Left kidney (tissue), 8 donors: ENCODE measurements around the gene NDUFV2. TPM values are rescaled to one million over a fixed set of nuclear protein-coding genes. Genes with fewer than 3 reads are reported as not detected.

Experiments used
- DNase-seq: peaks from one replicate; pipeline ENCODE4 v3.0.0-alpha.2; 2013
- long read RNA-seq, 8 donors: transcript quantifications; one replicate each; lab custom pipeline, GENCODE V29; 2026
- polyA plus RNA-seq: library from polyadenylated mRNA; unstranded; fragments of 120-200 nt; gene quantifications from one replicate; pipeline ENCODE4 v1.2.1, GENCODE V29; 2013; ENCODE audit not compliant: insufficient read length

Gene NDUFV2
- polyA plus RNA-seq: 131 TPM
- long read RNA-seq, donor 1, transcript NDUFV2-201 (8 exons, 930 nt): major isoform, 86 of 94 reads
- long read RNA-seq, donor 1, partial matches to known transcripts: 5 of 94 reads
- long read RNA-seq, donor 1, other reads (novel, unspliced or antisense): 0 of 94 reads
- long read RNA-seq, donor 2, transcript NDUFV2-201 (8 exons, 930 nt): major isoform, 75 of 90 reads
- long read RNA-seq, donor 2, partial matches to known transcripts: 15 of 90 reads
- long read RNA-seq, donor 2, other reads (novel, unspliced or antisense): 0 of 90 reads
- long read RNA-seq, donor 3, transcript NDUFV2-201 (8 exons, 930 nt): major isoform, 68 of 92 reads
- long read RNA-seq, donor 3, partial matches to known transcripts: 24 of 92 reads
- long read RNA-seq, donor 3, other reads (novel, unspliced or antisense): 0 of 92 reads
- long read RNA-seq, donor 4, transcript NDUFV2-201 (8 exons, 930 nt): major isoform, 7 of 7 reads
- long read RNA-seq, donor 4, partial matches to known transcripts: 0 of 7 reads
- long read RNA-seq, donor 4, other reads (novel, unspliced or antisense): 0 of 7 reads
- long read RNA-seq, donor 5, transcript NDUFV2-201 (8 exons, 930 nt): major isoform, 193 of 195 reads
- long read RNA-seq, donor 5, partial matches to known transcripts: 0 of 195 reads
- long read RNA-seq, donor 5, other reads (novel, unspliced or antisense): 0 of 195 reads
- long read RNA-seq, donor 6, transcript NDUFV2-201 (8 exons, 930 nt): major isoform, 95 of 103 reads
- long read RNA-seq, donor 6, partial matches to known transcripts: 7 of 103 reads
- long read RNA-seq, donor 6, other reads (novel, unspliced or antisense): 0 of 103 reads
- long read RNA-seq, donor 7, transcript NDUFV2-201 (8 exons, 930 nt): major isoform, 121 of 165 reads
- long read RNA-seq, donor 7, partial matches to known transcripts: 42 of 165 reads
- long read RNA-seq, donor 7, other reads (novel, unspliced or antisense): 0 of 165 reads
- long read RNA-seq, donor 8, transcript NDUFV2-201 (8 exons, 930 nt): major isoform, 34 of 34 reads
- long read RNA-seq, donor 8, partial matches to known transcripts: 0 of 34 reads
- long read RNA-seq, donor 8, other reads (novel, unspliced or antisense): 0 of 34 reads

DNA sequence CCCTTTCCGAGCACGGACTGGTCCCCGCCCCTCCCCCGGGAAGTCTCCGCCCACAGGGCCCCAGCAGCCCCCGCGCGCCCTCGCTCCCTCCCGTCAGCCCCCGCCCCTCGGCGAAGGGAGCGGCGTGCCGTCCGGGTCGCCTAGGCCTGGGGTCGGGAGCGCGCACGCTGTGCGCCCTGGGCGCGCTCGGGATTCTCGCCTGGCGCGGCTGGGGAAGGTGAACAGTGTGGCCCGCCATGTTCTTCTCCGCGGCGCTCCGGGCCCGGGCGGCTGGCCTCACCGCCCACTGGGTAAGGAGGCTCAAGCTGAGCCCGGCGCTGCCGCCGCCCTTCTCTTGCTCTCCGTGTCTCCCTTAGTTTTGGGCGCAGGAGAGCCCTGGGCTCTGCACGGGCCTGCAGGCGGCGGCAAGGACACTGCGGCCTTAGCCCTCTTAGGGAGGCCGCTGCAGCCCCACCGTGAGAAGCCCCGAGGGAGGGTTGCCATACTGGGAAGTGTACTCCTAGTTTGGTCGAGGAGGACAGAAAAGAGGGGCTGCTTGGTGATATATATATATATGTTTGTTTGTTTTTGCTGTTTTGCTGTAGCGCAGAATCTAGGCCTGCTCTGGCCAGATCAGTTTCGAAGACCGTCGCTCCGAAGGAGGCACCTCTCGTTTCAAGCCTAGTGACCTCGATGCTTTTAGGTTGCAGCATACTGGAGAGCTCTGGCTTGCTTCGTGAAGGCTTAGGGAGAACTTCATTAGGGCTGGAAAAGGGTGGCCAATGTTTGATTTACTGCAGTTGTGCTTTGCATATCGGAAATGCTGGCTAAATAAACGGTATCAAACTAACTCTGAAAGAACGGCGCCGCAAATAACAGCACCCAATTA lies at the start of gene NDUFV2:
NDUFV2 (plus strand) TSS at position 192 of the 868 bp plus-strand sequence; CDS start at position 237, 45 bp downstream.
- peak; percentile 96 for DNase-seq

DNA sequence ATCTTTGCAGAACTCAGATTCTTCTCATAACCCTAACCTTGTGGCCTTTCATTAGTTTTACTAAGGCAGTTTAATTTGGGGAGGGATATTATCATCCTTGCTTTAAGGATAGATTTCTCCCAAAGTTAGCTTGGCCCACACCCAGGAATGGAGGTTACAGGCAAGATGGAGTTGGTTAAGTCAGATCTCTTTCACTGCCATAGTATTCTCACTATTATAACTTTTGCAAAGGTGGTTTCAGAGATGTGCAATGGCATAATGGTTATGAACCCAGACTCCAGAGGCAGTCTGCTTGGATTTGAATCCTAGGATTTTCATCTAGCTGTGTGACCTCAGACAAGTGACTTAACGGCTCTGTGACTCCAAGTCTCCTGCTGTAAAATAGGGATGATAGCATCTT lies 48.7 kb upstream of the NDUFV2 start:
- DNase-seq: no peak

DNA sequence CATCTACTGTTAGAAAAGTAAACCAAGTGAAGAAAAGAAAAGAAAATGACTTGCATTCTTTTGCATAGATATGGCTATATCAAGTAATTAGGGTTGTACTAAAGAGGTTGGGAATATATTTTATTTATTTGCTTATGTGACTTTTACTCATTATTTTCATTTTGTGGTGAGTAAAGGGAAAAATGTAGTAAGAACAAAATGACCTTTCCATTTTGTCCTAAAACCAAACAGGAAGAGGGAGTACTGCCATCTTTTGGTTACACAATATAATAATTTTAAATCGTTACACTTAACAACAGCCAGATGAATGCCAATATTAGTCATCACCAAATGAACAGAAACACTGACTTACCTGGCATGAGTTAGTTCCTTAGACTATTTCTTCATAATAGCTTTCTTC lies 47.3 kb upstream of the NDUFV2 start:
- no peak for DNase-seq

DNA sequence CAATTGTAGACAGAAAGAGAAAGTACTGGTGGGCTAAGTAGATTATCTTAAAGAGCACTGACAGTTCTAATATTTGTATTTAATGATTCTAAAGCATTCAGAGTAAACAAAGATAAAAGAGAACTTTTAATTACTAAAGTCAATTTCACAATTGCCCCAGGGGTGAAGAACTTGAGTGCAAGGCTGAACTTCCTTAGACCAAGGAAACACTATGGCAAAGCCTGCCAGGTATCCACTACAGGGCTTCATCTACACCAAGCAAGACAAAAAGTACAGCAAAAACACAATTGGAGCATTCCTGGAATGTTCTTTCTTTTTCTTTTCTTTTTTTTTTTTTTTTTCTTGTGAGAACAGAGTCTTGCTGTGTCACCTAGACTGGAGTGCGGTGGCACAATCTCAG lies 46.9 kb upstream of the NDUFV2 start:
- DNase-seq: no peak

DNA sequence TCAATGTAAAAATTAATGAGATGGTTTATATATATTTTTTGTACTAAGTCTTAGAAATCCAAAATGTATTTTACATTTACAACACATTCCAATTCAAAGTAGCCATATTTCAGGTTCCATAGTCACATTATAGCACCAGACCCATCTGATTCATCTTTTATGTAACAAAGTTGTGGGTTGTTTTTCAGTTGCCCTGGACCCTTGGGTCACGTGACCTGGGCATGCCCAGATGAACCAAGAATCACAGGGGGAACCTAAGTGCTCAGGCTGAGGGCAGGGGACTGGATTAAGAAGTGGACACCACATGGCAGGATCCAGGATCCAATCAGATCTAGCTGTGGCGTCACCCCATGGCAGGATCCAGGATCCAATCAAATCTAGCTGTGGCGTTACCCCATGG lies 44.9 kb upstream of the NDUFV2 start:
- no peak for DNase-seq

DNA sequence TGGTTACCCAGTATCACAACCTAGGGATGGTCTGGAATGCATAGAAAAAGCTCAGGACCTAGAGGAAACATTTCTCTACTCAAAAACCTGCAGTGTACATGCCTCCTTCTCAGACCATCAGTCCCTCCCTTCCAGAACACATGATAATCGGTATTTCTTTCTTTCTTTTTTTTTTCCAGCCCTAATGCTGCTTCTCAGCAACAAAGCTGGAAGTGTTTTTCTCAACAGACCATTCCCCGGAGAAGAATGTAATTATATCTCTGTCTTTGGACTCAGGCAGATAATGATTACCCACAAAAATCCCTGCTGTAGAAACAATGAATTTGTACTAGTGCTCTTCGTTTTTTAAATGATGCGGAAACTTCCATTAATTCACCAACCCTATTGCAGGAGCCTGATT lies 44.1 kb upstream of the NDUFV2 start:
- no peak for DNase-seq

DNA sequence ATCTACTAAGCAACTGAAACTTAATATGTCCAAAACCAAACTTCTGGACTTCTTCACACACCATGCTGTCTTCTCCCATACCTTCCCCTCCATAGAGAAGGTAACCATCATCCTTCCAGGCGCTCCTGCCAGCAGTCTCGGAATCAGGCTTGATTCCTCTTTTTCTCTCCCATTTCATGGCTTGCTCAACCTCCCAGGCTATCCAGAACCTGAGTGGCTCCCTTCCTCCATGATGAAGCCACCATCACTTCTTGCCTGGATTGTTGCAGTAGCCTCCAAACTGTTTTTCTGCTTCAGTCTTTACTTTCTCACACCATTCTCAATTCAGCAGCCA lies 40.1 kb upstream of the NDUFV2 start:
- DNase-seq: no peak

DNA sequence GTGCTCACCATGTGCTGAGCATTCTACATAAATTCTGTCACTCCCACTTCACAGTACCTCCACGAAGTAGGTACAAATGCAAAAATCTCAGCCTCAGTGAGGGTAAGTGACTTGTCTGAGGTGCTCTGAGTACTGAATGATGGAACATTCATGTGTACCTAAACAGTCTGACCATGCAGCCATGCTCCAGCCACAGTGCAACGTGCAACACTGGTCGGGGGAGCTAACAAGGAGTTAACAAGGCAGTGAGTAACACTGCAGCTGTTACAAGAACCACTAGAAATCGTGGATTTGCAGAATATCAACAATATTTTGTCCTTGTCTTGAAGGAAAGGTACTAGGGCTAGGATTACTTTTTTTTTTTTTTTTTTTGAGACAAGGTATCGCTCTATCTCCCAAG lies 36.6 kb upstream of the NDUFV2 start:
- no peak for DNase-seq

DNA sequence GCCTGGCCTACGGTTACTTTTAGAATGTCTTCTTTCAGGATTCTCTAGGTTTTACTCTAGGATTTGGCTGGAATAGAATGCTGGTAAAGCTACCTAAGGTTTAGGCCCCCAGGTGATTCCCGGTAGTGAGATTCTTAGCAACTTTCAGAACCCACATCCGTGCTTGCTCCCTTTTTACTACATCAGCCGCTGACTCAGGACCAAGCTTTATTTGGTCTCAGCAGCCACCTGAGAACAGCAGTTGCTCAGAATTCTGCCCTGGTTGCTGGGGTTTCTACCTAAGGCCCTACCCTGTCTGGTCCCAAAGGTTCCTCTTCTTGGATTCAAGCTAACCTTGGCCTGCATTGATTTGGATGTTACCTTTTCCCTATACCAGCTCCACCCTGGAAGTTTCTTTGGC lies 36.1 kb upstream of the NDUFV2 start:
- DNase-seq: no peak

DNA sequence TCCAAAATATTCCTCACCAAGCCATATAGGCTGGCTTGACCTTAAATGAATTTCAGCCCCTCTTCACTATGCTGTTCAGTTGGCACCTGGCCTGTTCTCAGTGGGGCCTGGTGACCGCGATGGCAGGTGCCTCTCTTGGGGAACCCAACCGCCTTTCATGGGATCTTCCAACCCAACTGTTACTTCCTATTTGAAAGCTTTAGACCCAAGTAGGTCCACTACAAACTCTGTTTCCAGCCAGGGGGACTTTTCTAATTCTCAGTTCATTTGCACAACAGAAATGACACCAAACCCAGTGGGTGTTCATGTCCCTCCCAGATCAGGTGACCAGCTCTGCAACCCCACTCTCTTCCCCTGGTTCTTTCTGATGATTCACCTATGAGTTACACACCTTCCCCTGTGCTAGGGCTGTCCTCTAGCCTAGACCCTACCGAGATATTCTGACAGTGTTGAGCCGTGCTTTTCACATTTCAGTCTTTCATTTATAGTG lies 35.6 kb upstream of the NDUFV2 start:
- no peak for DNase-seq

DNA sequence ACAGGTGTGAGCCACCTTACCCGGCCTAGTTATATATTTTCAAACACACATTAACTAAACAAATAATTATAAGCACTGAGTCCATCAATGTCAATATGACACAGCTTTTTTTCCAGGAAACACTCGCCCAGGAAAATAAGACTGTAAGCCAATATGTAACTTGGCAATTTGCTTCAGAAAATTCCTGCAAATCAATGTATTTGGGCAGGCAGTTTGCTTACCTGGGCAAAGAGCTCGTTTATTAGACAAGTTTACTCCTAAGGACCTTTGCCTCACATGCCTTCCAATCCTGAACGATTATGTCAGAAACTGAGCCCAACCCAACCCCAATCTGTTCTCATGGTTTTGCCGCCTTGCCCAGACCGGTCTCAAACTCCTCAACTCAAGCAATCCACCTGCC lies 34.7 kb upstream of the NDUFV2 start:
- DNase-seq: no peak

DNA sequence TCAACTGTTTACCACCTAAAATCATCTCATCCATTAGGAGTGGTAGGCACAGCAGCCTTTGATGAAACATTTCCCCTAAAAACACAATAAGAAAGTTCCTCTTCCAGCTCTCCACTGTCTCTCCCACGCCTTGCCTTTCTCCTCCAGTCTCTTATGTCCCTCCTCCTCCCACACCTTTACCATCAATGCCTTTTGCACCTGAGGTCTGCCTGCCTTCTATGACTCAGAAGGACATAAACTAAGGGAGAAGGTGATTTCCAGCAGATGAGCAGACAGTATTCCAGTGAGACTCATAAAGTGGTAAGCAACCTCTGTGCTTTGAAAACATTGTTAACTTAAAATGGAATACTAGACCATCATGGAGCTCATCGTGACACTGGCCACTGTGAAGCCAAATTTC lies 34.2 kb upstream of the NDUFV2 start:
- DNase-seq: no peak

DNA sequence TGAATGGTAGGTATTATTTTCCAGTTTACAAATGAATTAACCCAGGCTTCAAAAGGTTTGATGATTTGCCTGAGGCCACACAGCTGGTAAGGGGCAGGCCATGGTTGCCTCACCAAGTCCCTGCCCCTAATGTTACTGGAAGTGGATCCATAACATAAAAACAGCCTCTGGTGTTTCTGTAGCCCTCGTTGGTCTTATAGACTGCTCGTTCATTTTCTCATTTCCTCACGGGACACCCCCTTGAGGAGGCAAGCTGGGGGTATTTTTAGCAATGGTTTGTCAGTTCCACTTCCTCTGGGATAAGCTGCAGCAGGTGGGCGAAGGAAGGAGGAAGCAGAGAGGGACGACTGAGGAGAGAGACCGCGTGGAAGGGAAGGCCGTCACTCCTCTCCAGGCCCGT lies 32.9 kb upstream of the NDUFV2 start:
- DNase-seq: no peak

DNA sequence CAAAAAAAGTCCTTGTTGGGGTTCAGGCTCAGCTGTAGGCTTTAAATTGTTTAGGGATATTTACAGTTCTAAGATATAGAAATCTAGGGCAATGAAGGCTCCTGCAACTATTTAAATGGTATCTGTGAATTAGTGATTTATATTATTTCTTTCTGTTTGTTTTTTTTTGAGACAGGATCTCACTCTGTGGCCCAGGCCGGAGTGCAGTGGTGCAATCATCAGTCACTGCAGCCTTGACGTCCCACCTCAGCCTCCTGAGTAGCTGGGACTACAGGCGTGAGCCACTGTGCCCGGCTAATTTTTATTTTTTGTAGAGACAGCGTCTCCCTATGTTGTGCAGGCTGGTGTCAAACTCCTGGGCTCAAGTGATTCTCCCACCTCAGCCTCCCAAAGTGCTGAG lies 32.3 kb upstream of the NDUFV2 start:
- no peak for DNase-seq

DNA sequence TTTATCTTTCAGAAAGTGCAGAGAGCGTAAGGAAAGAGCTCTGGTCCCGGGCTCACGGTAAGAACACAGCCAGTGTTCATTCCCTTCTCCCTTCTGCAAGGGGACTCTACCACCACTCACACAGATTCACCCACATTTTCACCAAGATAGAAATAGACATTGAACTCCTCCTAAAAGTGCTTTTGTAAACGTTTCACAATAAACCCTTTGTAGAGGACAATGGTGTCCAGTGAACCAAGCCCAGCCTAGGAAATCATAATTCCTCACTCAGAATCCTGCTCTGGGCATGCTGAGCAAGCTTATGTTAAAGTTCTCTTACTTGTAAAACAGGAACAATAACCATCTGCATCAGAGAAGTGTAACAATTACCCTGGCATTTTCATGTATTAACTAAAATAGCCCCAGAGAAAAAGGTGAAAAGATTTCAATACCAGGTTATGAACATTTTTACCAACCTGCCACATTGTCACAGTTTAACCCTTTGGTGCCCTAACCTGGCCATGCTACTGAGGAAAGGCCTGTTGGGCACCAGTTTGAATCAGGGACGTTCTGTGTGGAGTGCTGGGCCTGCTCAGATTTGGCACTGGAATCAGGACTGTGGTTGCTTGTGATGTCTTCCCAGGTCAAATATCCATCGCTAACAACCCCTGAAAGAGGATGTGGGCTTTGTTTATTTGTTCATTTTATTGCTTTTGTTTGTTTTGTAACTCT lies 22.5 kb upstream of the NDUFV2 start:
- DNase-seq: no peak

DNA sequence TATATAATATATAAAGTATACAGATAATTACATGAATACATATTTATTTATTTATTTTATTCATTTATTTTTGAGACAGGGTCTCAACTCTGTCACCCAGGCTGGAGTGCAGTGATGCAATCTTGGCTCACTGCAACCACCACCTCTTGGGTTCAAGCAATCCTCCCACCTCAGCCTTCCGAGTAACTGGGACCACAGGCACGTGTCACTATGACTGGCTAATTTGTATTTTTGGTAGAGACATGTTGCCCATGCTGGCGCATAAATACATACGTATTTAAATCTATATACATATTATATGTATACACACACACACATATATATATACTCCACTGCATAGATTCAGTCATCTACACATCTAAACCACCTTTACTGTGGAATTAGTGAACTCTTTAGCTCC lies 20.6 kb upstream of the NDUFV2 start:
- no peak for DNase-seq

DNA sequence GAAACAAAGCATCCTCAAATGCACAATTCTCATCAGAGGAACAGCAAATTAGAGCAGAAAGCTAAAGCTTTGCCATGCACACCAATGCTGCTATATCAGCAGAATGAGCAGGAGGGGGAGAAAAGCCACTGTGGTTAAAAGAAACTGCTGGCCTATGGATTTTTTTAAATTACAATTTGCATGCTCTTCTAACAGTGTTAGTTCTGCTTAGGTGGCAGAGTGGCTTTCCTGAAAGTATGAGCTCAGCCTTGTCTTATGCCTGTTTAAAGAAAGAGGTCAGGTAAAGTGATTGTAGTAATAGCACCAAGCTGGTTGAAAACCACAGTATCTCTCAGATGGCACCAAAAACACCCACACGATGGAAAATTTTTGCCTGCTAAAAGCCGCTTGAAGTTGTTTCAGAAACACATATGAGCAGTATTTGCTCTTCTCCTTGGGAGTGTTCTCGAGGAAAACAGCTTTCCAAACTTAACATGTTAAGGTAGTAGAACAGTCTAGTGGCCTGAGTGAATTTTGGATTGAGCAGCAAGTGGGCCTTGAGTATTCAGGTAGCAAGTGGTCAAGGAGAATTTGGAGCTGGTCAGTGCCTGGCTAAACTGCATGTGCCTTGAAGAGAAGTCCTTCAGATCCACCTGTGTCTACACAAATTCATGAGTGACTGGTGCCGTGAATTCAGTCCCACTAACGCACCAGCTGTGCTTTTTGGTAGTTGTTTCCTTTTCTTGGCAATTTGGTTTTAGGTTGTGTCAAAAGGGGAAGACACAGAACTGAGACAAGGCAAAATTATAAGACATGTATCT lies 19.6 kb upstream of the NDUFV2 start:
- DNase-seq: no peak

DNA sequence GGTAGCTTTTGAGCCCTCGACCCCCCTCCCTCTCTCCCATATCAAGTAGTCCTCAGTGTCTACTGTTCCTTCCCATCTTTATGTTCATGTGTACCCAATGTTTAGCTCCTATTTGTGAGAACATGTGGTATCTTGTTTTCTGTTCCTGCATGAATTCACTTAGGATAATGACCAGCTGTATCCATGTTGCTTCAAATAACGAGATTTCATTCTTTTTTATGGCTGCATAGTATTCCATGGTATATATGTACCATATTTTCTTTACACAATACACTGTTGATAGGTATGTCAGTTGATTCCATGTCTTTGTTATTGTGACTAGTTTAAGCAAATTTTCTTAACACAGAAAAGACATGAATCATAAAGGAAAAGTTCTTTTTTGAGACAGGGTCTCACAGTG lies 16.5 kb upstream of the NDUFV2 start:
- no peak for DNase-seq

DNA sequence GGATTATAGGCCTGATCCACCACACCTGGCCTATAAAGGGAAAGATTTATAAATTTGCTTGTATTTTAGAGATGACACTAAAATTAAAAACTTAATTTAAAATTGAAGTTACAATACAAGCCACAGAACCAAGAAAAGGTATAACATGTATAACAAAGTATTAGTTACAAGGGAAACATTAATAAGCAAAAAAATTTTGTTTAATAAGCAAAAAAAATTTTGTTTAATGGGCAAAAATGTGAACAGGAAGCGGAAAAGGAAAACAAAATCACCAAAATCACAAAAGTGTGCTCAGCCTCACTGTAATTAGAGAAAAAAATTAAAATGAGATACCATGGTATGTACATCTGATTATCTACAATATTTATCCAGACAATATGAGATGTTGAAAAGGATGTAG lies 15.9 kb upstream of the NDUFV2 start:
- DNase-seq: no peak

DNA sequence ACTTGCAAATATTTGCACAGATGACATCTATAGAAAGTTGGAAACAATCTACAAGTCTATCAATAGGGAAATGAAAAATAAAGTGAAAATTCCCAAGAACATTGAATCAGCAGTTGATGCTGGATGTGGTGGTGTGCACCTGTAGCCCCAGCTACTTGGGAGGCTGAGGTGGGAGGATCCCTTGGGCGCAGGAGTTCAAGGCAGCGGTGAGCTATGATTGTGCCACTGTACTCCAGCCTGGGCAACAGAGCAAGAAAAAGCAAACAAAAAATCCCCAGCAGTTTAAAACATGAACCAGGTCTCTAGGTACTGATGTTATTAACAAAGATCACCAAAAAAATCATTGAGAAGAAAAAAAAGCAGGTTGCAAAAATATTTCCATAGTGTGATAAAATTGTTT lies 15.4 kb upstream of the NDUFV2 start:
- no peak for DNase-seq
